Astrocyte of the cerebellum (primary cell): Measurements from ENCODE around the gene ASB9.

Source experiments
- DNase-seq: peaks from one replicate; pipeline ENCODE4 v3.0.0-alpha.2; 2011; ENCODE audit warnings: low read depth
- H3K4me3 ChIP-seq: 2 replicates; pipeline ENCODE4 v1.5.1; 2011; ENCODE audit warnings: mild to moderate bottlenecking, low read depth, low read length, moderate library complexity
- in situ Hi-C: cut with HindIII; loops from 2 replicates; pipeline ENCODE4 v1.10.0; 2017; ENCODE audit warnings: low sequenced_read_pairs
- TF ChIP-seq, protein P1 (sequence below): IDR thresholded peaks from 2 replicates; pipeline ENCODE4 v1.5.1; 2012; ENCODE audit warnings: low read length, low read depth, moderate library complexity, mild to moderate bottlenecking; ENCODE audit errors: missing control alignments

The ASB9 gene

DNA sequence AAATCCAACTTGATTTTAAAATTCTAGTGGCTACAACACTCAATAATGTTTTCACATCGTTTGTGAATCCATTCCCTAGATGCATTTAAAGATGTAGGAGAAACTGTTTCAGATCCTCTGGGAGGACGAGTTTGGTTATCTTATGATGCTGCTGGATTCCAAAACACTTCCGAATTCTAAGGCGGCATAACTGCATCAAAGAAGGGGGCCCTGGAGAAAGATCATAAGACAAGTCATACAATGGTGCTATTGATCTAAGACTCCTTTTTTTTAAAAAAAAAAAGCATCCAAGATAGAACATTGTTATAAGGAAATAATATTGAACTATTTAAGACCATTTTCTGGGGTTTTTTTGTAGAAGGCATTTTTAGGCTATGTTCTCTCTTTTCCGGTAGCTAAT is 25.5 kb downstream of the ASB9 start:
- H3K4me3 ChIP-seq, result no peak overlapping the region
- TF ChIP-seq, protein P1, sequence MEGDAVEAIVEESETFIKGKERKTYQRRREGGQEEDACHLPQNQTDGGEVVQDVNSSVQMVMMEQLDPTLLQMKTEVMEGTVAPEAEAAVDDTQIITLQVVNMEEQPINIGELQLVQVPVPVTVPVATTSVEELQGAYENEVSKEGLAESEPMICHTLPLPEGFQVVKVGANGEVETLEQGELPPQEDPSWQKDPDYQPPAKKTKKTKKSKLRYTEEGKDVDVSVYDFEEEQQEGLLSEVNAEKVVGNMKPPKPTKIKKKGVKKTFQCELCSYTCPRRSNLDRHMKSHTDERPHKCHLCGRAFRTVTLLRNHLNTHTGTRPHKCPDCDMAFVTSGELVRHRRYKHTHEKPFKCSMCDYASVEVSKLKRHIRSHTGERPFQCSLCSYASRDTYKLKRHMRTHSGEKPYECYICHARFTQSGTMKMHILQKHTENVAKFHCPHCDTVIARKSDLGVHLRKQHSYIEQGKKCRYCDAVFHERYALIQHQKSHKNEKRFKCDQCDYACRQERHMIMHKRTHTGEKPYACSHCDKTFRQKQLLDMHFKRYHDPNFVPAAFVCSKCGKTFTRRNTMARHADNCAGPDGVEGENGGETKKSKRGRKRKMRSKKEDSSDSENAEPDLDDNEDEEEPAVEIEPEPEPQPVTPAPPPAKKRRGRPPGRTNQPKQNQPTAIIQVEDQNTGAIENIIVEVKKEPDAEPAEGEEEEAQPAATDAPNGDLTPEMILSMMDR, result no peak
- no peak for DNase-seq
- in situ Hi-C loops, result no loop called here

DNA sequence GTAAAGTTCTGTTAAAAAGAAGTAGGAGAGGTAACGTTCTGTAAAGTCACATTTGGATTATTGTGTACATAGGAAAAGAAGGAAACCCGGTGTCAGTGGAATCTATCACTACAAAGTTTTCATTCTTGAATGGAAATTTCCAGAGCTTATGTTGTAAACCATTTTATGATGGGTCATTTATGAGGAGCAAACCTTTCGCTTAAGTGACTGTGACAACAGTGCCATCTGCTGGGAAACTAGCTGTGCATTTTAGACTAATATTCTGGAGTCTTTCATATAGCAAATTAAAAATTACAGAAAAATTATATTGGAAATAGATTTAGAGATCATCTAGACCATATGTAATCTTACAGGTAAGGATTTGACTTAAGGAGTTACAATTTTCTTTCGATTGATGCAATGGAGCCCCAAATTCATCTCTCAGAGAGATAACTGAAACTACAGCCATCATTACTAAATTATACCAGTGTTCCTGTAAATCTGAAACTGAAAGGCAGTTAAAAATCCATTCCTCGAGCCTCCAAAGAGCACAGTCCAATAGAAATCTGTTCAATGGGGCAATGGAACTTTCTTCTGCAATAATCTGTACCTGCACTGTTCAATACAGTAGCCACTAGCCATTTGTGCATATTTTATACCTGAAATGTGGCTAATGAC is 26.9 kb downstream of the ASB9 start:
- in situ Hi-C loops, result no loop called here
- TF ChIP-seq, protein P1, result peak; percentile 53
- DNase-seq, result peak; percentile 42
- no peak overlapping the region for H3K4me3 ChIP-seq

DNA sequence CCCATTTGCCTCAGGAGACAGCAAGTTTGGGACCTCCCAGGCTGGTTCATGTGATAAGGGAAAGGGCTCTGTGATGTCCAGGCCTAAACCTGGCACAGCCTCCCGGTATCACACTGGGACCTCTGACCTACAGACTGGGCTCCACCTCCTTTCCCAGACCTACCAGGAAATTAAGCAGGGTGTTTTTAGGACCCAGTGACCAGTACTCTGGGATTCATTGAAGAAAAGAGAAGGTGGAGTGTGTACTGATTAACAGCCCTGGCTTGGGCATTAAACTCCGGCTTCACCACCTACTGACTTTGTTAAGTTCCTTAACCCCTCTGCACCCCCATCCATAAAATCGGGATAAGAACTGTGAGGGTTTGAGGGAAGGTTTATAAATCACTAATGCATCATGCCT is 28.6 kb downstream of the ASB9 start:
- DNase-seq, result no peak
- in situ Hi-C loops, result no loop called here
- no peak overlapping the region for H3K4me3 ChIP-seq
- TF ChIP-seq, protein P1, result no peak

DNA sequence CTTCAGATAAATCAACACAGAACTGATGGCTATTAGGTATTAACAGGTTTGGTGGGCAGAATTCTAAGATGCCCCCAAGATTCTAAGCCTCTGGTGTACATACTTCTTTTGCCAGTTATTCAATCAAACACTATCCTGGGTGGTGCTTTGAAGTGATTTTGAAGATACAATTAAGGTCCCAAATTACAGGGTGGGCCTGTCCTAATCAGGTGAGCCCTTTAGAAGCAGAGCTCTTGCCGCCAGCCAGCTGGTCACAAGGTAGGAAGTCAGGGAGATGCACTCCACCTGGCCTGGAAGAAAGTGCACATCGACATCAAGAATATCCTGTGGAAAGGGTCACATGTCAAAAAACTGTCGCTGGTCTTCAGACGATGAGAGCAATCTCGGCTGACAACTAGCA is 29.5 kb downstream of the ASB9 start:
- no peak for DNase-seq
- TF ChIP-seq, protein P1, result no peak
- in situ Hi-C loops, result no loop called here
- H3K4me3 ChIP-seq, result no peak overlapping the region

DNA sequence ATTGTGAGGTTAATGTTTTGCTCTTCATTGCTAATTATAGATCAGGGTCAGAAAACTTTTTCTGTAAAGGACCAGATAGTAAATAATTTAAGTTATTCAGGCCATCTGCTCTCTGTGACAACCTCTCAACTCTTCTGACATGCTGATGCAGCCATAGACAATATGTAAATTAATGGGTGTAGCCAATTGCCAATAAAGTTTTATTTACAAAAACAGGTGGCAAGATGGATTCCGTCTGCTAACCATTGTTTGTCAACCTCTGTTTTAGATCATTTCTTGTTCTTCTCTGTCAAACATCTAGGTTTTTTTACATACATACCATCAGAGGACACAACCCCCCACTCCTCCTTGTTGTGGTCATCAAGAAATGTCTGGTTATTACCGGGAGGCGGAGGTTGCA is 33.7 kb downstream of the ASB9 start:
- TF ChIP-seq, protein P1, result no peak
- H3K4me3 ChIP-seq, result no peak overlapping the region
- DNase-seq, result no peak
- in situ Hi-C loops, result no loop called here

DNA sequence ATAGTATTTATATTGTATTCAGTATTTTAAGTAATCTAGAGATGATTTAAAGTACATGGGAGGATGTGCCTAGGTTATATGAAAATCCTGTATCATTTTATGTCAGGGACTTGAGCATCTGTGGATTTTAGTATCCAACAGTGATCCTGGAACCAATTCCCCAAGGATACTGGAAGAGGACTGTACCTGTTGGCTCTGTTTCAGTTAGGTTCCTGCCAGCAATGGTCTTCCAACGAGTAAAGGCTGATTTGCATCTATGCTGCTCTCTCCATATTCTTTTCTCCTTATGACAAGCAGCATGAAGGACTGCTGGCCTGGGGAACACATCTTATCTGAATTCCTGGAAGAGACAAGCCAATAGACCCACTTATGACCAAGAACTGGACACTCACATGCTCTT is 34.9 kb downstream of the ASB9 start:
- TF ChIP-seq, protein P1, result no peak
- H3K4me3 ChIP-seq, result no peak overlapping the region
- no peak for DNase-seq
- in situ Hi-C loops, result no loop called here

DNA sequence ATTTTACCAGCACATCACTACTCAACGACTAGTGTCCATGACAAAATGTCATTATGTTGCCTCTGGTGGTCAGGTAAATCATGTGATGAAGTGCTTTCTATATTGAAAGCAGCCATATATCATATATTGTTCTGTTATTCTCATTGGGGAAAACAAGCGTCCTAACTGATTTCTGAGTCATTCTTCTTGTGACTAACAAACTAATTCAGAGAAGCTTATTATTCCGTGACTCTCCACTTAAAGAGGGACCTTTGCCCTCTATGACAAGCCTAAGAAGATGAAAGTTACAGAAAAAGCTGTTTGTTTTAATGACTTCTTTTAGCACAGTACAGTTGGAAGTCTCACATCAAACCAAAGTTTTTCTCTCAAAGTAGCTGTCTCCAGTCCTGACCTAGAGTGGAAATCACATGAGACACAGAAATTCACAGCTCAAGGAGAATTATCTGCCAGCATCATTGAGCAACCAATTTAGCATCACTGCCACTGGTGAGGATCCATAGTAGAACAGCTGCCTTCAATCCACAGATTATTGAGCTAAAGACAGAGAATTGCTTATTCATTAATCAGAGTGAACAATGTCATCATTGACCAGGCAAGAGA is 36.4 kb downstream of the ASB9 start:
- H3K4me3 ChIP-seq, result no peak overlapping the region
- TF ChIP-seq, protein P1, result no peak
- in situ Hi-C loops, result no loop called here
- no peak for DNase-seq
